Astrocyte (in vitro differentiated cells and primary cell): Measurements from ENCODE around the gene SLC26A6.

Source experiments
- CTCF ChIP-seq: IDR thresholded peaks from 2 replicates; pipeline ENCODE4 v1.5.1; 2011; ENCODE audit warnings: low read depth, mild to moderate bottlenecking, inconsistent platforms, low read length, moderate library complexity; ENCODE audit not compliant: insufficient read depth
- EZH2 ChIP-seq: IDR thresholded peaks from 2 replicates; pipeline ENCODE4 v1.6.1; 2012; ENCODE audit warnings: mild to moderate bottlenecking, low read length, inconsistent platforms; ENCODE audit not compliant: insufficient read depth

DNA sequence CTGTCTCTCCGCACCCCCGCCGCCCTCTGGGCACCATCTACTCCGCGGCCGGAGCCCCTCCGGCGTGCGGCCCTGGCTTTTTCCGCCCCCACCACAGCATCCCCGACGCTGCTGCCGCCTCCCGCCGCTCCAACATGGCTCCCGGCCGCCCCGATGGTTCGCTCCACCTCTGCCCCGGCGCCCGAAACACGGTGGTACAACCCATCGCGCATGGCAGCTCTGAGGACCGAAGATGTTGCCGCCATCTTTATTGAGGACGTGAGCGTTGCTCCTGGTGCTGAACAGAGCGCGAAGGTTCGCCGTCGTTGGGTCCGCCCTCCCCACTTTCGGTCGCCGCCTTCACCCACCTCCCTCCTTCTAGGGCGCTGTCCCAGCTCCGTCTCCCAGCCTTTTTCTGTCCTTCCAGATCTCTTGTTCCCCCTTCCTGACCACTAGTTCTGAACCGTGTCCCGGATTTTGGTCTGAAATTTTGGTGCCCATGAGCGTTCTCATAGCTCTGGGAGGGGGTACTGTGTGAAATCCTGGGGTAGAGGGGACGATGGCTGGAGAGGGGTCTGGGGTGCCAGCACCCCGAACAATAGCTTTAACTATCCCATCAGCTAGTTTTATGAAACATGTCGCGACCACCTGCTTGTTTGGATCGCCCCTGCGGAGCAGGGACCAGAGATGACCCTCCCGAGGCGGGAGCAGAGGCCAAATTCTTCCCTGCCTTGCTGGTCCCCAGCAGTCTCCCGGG, 27.7 kb upstream of the SLC26A6 start, which contains the start of gene CELSR3:
- TF ChIP-seq CTCF (no peak), EZH2 (no peak)
